K562 treated with DMSO at 1 percent for 48 hours (cell line): ENCODE results near the gene ASB13. TPM values are rescaled to one million over a fixed set of nuclear protein-coding genes. Genes with fewer than 3 reads are reported as not detected.

Experiments
- total RNA-seq: library from RNA; unstranded; fragments of 300-600 nt; gene quantifications from 2 replicates; pipeline ENCODE4 v1.2.3, GENCODE V29; 2022; ENCODE audit warnings: low replicate concordance; ENCODE audit errors: extremely low read depth

Gene ASB13, protein sequence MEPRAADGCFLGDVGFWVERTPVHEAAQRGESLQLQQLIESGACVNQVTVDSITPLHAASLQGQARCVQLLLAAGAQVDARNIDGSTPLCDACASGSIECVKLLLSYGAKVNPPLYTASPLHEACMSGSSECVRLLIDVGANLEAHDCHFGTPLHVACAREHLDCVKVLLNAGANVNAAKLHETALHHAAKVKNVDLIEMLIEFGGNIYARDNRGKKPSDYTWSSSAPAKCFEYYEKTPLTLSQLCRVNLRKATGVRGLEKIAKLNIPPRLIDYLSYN
- not detected in 2 replicates for total RNA-seq

DNA sequence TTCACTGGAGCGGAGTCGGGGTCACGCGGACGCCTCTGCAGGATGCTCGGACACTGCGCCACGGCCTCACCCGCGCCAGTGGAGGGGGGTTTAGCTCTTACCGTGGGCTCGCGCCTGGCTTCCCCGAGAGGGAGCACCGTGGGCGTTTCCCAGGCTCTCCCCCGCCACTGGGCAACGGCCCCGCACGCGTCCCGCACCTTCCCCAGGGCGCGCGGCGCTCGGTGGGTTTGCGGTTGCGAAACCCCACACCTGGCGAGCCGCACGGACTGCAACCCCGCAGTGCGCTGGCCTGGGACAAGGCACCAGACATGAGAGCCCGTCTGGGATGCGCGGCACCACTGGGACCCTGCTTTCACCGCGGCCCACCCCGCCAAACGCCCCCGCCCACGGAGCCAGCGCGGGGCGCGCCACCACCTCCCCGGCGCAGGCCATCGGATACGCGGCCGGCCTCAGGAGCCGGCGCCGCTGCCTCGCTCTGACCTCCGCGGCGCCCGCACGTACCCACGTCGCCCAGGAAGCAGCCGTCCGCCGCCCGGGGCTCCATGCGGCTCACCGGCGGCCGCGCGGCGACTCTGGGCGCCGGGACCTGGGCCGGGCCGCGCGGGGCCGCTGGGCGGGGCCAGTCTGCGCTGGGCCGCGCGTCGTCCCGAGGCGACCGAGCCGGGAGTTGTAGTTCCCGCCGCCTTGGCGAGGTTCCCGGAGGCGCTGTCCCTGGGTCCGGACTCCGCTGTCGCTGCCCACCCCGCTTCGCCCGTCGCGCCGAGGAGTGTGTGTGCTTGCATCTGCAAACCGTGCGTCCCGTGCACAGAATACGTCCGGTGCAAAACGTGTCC lies at the start of gene ASB13:
Gene ASB13 (minus strand): TSS at position 588 of the 833 bp plus-strand sequence. CDS start 44 bp downstream, at position 544.

DNA sequence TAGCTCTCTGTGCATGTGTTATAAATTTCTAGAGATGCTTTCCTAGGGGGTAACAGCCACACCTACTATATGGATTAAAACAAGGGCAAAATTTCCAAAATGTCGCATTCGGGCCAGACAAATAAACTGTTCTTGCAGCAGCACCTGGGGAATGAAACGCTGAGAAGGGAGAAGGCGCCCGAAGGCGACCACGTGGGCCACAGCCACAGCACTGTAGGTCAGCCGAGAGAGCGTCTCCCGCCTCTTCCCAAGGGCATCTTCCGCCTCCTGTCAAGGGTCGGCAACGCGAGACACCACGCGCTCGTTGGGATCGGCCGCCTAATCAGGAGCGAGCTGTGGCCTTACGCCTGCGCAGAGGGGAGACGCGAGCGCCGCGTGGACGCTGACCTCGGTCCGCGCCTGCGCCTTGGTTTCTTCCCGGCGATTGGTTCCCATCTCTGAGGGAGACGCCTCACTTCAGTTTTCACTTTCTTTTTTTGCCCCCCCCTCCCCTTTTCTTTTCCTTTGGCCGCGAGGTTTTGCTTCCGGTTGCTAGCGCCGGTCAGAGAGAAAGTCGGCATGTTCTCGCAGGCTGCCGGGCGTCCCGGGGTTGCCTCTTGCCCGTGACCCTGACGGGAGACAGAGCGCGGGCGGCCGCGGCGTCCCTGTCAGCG lies 18.0 kb upstream of the ASB13 start, which contains the start of gene TASOR2:
Gene TASOR2 (plus strand): TSS at position 521 of the 653 bp plus-strand sequence. CDS start 35,805 bp downstream, outside the sequence.

Other genes starting within 250 kb of the ASB13 start
- not detected in 2 replicates for gene CALML5, start 167.0 kb downstream of the ASB13 start, total RNA-seq
- gene CALML3, start 141.6 kb downstream of the ASB13 start, total RNA-seq, result not detected in 2 replicates
- not detected in 2 replicates for gene TASOR2, start 18.2 kb upstream of the ASB13 start, total RNA-seq
- 2,311 TPM in 1 of 2 replicates, not detected in the other for gene GDI2, start 146.8 kb upstream of the ASB13 start, total RNA-seq
- not detected in 2 replicates for gene ANKRD16, start 223.3 kb upstream of the ASB13 start, total RNA-seq
- not detected in 2 replicates for gene FBH1, start 223.6 kb upstream of the ASB13 start, total RNA-seq